GM18498 (cell line): Measurements from ENCODE around the gene CBX3.
"Not testable (repeated sequence)": the region's sequence is repeated elsewhere in the genome, so short reads cannot be mapped to it uniquely, and the experiment has no call there.

ENCODE experiments used
- ATAC-seq: cut with Tn5 transposase; IDR thresholded peaks from one replicate; pipeline ENCODE4 v1.9.1; 2021; ENCODE audit warnings: mild to moderate bottlenecking, moderate library complexity; ENCODE audit not compliant: unreplicated experiment

CBX3 gene

GRCh38 chr7:26201247-26202018 lies at the start of gene CBX3:
TSS of gene CBX3 (plus strand) at chr7:26201745. CDS start at chr7:26202999, 1,254 bp downstream.
- peak; percentile 48 for ATAC-seq

GRCh38 chr7:26151953-26152781 lies 49.4 kb upstream of the CBX3 start, which contains the start of gene NFE2L3:
TSS of gene NFE2L3 (plus strand) at chr7:26152198. CDS start at chr7:26152499, 301 bp downstream.
- peak; percentile 77 for ATAC-seq

DNA sequence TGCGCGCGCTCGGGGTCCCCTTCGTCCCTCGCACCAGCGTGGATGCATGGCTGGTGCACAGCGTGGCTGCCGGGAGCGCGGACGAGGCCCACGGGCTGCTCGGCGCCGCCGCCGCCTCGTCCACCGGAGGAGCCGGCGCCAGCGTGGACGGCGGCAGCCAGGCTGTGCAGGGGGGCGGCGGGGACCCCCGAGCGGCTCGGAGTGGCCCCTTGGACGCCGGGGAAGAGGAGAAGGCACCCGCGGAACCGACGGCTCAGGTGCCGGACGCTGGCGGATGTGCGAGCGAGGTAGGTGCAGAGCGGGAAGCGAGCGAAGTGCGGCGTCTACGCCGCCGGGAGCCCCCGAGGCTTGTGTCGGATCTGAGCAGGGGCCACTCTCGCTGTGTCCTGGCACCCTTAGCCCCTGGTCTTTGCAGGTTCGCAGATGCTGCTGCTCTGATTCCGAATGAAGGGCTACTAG lies 48.7 kb upstream of the CBX3 start:
- ATAC-seq: peak; percentile 35

DNA sequence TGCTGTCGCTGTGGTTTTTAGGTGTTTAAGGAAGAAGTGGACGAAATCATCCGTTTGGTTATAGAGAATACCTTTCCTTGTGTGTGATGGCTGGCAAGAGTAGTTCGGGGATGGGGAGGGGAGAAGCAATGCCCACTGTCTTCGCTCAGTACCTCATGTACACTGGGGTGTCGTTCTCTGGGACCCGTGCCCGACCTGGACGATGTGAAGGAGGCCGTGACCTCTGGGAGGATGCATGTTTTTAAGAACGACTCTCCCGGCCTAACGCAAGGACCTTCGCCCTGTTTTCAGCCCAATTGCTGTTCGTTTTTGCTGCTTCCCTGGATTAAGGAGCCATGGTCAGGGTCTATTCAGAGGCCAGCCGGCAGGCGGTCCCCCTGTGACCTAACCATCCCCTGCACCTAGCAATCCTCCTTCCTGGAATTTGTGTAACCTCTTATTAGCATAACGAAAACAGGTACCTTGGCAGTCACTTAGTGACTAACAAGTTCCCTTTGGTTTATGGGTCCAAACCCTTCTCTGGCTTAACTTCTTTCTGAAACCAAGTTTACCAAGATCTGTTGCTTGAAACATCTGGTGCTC lies 48.2 kb upstream of the CBX3 start:
- ATAC-seq: no peak

DNA sequence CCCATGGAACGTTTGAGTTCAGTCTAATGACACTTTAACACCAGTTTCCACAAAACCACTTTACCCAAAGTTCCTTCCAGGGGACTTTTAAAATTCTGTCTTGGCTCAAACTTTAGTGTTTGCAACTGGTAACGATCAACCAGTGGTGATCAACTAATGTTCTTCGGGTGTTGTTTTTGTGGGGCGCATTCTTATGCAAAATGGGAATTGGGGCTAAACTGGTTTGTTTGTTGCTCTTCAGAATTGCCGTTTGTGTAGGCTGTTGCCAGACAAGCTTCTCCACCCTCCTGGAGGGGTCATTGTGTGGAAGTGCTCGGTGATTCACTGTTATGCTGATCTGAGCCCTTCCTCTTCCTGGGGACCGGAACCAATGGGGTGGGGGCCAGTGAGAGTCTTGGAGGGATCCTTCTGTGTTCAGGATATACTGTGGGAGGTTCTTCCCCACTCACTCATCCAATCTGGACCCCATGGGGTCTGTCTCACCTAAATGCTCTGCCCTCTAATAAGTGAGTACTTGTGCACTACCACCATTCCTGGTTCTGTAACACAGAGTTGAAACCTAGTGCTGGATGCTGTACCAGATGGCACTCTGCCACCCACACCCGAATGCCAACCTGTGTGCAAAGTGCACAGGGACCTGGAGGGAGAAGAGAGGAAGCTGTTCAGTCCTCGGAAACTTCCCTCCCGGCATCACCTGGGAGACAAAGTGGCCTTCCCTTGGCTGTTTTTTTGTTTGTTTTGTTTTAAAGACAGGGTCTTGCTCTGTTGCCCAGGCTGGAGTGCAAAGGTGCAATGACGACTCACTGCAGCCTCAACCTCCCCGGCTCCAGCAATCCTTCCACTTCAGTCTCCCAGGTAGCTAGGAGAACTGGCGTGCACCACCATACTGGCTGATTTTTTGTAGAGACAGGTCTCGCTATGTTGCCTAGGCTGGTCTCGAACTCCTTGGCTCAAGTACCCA lies 47.4 kb upstream of the CBX3 start:
- no peak for ATAC-seq

- no peak for ATAC-seq
Measured at GRCh38 chr7:26155531-26156375, 45.8 kb upstream of the CBX3 start.

DNA sequence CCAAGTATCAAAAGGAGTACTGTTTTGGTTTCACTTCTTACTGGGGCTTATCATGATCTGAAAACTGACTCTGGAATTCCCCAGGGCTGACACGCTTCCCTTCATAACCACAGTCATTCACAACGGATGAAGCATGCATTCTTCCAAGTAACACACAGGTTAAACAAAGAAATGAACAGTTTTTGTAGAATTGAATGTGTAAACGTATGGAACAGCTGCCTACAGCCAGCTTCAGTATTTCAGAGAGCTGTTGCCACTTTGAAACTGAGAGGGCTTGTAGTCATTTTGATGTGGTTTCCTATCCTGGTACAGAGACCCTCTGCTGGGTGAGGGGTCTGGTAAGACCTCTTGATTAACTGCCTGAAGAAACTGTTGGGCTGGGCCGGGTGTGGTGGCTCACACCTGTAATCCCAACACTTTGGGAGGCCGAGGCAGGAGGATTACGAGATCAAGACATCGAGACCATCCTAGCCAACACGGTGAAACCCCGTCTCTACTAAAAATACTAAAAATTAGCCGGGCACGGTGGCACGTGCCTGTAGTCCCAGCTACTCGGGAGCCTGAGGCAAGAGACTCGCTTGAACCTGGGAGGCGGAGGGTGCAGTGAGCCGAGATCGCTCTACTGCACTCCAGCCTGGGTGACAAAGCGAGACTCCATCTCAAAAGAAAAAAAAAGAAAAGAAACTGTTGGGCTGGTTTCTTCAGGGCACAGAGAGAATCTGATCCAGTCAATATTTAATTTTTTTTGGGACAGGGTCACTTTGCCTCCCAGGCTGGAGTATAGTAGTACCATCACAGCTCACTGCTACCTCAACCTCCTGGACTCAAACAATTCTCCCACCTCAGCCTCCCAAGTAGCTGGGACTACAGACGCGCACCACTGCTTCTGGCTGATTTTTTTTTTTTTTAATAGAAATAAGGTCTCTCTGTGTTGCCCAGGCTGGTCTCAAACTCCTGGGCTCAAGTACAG lies 44.8 kb upstream of the CBX3 start:
- peak; percentile 23 for ATAC-seq

DNA sequence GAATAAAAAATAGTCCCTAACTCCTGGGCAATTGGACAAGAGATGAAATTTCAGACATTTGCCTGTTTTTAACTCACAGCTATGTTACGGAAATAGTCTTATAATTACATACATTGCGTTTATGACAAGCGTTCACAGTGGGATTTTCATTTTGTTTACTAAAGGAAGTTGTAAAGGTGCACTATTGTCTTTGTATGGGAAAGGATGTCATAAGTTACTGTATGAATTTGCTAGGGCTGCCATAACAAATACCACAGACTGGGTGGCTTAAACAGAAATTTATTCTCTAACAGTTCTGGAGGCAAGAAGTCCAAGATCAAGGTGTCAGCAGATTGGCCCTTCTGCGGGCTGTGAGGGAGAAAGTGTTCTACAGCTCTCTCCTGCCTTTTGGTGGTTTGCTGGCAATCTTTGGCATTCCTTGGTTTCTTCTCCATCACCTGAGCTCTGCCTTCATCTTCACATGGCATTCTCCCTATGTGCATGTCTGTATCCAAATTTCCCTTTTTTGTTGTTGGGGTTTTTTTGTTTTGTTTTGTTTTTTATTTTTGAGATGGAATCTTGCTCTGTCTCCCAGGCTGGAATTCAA lies 43.9 kb upstream of the CBX3 start:
- ATAC-seq: no peak

GRCh38 chr7:26159243-26159642 lies 42.3 kb upstream of the CBX3 start:
- ATAC-seq: no peak

DNA sequence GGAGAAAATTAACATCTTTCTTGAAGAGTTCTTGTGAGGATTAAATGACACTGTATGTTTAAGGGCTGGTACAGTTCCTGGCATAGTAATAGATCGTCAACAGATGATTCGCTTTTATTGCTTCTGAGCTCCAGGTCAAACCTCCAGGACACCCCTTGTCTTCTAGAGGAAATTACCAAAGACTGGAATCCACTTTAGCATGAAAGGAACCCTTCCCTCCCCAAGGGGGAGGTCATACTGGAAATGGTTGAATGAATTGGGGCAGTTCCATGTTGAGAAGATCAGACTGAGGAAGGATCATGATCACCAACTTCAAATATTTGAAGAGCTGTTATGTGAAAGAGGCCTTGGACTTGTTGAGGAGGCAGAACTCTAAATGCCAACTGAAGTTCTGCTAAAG lies 40.6 kb upstream of the CBX3 start:
- no peak for ATAC-seq

DNA sequence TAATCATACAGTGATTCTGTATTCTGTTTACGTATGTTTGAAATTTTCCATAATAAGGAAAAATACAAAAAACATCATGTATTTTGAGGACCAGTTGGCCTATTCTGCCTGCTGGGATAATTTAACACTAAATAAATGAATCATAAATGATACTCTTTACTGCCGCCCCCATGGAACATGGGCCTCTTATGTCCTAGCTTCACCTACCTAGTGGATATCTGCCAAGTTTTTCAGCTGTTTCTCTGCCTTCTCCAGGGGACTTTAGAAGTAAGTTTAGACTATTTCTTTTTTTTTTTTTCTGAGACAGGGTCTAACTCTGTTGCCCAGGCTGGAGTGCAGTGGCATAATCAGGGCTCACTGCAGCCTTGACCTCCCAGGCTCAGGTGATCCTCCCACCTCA lies 39.1 kb upstream of the CBX3 start:
- ATAC-seq: no peak

DNA sequence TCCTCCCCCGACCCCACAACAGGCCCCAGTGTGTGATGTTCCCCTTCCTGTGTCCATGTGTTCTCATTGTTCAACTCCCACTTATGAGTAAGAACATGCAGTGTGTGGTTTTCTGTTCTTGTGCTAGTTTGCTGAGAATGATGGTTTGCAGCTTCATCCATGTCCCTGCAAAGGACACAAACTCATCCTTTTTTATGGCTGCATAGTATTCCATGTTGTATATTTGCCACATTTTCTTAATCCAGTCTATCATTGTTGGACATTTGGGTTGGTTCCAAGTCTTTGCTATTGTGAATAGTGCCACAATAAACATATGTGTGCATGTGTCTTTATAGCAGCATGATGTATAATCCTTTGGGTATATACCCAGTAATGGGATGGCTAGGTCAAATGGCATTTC lies 37.7 kb upstream of the CBX3 start:
- ATAC-seq: not testable (repeated sequence)

GRCh38 chr7:26165950-26166683 lies 35.4 kb upstream of the CBX3 start:
- peak; percentile 9 for ATAC-seq

GRCh38 chr7:26166684-26167266 lies 34.8 kb upstream of the CBX3 start:
- peak; percentile 35 for ATAC-seq

DNA sequence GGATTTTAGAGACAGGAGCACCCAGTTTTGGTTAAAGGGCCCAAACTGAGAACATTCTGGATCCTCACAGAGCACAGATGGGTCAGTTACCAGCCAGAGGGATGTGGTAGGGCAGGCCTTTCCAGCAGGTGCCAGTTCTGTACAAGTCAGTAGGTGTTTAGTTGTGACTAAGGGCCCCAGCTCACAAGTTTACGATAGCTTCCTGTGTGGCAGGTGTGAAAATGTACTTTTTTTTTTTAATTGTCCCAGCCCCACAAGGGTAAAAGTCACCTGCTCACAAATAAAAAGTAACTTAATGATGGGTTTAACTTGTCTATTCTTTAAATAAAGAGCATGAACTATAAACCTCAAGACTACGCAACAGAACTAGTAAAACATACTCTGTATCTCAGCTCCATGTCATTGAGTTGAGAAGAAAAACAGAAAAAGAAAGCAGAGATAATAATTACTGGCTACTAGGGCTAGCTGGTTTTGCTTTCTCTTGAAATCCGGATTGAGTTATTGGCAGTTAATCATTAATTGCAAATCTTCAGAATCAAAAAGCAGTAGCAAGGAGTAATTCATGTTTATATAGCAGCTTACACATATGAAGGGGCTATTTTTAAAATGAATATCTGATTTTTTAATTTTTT lies 34.1 kb upstream of the CBX3 start:
- ATAC-seq: peak; percentile 91

DNA sequence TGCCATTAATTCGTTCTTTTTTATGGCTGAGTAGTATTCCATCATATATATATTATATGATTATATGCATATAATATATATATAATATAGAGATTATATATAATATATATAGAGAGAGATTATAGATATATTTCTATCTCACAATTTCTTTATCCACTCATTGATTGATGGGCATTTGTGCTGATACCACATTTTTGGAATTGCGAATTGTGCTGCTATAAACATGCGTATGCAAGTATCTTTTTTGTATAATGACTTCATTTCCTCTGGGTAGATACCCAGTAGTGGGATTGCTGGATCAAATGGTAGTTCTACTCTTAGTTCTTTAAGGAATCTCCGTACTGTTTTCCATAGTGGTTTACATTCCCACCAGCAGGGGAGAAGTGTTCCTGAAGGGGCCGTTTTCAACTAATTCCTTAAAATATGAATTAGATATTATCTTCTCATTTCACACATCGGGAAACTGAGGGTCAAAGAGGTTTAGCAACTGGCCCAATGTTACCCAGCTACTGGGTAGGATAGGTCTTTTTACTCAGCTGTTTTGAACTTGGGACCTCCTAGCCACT lies 33.0 kb upstream of the CBX3 start:
- ATAC-seq: no peak
